HK-2 (cell line): ENCODE measurements around the gene GADD45G.

Experiments
- DNase-seq: peaks from one replicate; pipeline ENCODE4 v3.0.0-alpha.2; 2018; ENCODE audit not compliant: unreplicated experiment

Gene GADD45G

GRCh38 chr9:89592963-89593726 lies 11.7 kb upstream of the GADD45G start:
- DNase-seq = no peak

GRCh38 chr9:89593727-89594427 lies 10.9 kb upstream of the GADD45G start:
- peak; percentile 53 for DNase-seq

GRCh38 chr9:89594811-89595550 lies 9.8 kb upstream of the GADD45G start:
- no peak for DNase-seq

GRCh38 chr9:89595646-89596045 lies 9.2 kb upstream of the GADD45G start:
- DNase-seq = no peak

GRCh38 chr9:89596937-89597555 lies 7.8 kb upstream of the GADD45G start:
- no peak for DNase-seq

GRCh38 chr9:89597711-89598362 lies 7.0 kb upstream of the GADD45G start:
- no peak for DNase-seq

- no peak for DNase-seq
Measured at GRCh38 chr9:89598363-89598713, 6.5 kb upstream of the GADD45G start.

- DNase-seq = no peak
Measured at GRCh38 chr9:89598926-89599325, 5.9 kb upstream of the GADD45G start.

GRCh38 chr9:89600831-89601230 lies 4.0 kb upstream of the GADD45G start:
- DNase-seq = no peak

- no peak for DNase-seq
Measured at GRCh38 chr9:89601306-89601705, 3.5 kb upstream of the GADD45G start.

- DNase-seq = no peak
Measured at GRCh38 chr9:89601856-89602562, 2.8 kb upstream of the GADD45G start.

GRCh38 chr9:89602978-89603766 lies 1.6 kb upstream of the GADD45G start:
- DNase-seq = peak; percentile 82

- peak; percentile 34 for DNase-seq
Measured at GRCh38 chr9:89603767-89604665, 796 bp upstream of the GADD45G start.

GRCh38 chr9:89605465-89606048 lies 745 bp downstream of the GADD45G start:
- DNase-seq = peak; percentile 51

GRCh38 chr9:89606049-89606623 lies 1.3 kb downstream of the GADD45G start:
- DNase-seq = peak; percentile 78

GRCh38 chr9:89606624-89607311 lies 2.0 kb downstream of the GADD45G start:
- DNase-seq = peak; percentile 4

- DNase-seq = no peak
Measured at GRCh38 chr9:89608641-89609335, 4.0 kb downstream of the GADD45G start.
